CD4-positive, alpha-beta T cell treated with Interleukin-12 subunit alpha and Interleukin-12 subunit beta, for 1 hour (primary cell): ENCODE data around the gene PCBP3.

Experiments
- DNase-seq: peaks from one replicate; pipeline ENCODE4 v3.0.0-alpha.2; 2020

The PCBP3 gene

DNA sequence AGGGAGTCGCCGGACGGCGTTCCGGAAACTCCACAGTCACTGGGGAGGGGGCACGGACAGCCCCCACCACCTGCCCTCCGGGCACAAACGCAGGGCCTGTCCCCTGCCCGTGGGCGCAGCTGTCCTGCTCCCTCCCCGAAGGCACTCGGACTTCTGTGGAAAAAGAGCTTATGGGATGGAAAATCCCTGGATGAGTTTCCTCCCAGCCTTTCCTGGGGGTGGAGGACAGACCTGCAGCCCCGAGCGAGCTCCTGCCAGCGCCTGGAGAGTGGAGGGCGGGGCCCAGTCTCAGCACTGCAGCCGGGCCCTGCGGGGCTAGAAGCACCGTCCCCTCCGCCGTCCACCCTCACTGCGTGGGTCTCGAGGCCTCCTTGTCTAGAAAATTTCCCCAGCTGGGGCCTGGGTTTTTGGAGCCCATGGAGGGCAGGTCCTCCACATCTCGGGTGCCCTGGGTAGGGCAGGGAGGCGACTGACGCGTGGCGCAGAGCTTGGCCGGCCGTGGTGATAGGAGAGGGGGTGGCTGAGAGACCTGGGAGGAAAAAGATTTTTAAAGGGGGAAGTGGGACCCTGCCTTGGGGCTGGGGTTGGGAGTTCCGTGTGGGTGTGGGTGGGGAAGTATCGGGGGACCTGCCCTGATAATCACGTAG, 331.6 kb downstream of the PCBP3 start:
- no peak for DNase-seq

DNA sequence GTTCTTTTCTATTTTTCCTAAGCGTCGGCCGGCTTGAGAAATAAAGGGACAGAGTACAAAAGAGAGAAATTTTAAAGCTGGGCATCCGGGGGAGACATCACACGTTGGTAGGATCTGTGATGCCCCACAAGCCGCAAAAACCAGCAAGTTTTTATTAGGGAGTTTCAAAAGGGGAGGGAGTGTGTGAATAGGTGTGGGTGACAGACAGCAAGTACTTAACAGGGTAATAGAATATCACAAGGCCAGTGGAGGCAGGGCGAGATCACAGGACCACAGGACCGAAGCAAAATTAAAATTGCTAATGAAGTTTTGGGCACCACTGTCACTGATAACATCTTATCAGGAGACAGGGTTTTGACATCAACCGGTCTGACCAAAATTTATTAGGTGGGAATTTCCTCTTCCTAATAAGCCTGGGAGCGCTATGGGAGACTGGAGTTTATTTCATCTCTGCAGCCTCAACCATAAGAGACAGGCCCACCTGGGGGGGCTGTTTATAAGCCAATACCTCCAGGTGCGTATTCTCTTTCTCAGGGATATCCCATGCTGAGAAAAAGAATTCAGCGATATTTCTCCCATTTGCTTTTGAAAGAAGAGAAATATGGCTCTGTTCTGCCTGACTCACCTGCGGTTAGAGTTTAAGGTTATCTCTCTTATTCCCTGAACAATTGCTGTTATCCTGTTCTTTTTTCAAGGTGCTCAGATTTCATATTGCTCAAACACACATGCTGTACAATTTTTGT, 332.3 kb downstream of the PCBP3 start:
- peak; percentile 27 for DNase-seq

DNA sequence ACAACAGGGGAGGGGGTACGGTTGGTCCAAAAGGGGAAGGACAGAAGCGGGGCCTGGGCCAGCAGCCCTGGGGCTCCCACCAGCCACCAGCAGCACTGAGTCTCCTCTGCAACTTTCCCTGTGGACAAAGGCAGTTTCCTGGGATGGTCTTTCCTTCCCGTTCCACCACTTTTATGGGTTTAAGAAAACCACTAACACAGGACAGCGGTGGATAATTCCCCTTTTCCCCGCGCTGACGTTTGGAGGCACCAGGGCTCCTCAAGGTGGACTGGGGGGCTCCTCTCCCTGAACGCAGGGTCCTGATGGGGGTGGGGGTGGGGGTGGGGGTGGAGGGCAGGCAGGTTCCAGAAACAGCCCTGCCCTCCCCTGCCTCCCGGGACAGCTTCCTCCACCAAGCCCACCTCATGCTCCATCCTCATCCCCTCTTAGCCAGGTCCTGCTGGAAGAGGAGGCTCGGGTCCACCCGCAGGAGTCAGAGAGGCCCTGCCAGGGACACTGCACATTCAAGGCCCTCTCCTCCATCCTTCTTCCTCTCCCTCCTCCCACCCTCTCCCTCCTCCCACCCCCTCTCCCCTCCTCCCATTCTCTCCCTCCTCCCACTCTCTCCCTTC, 333.3 kb downstream of the PCBP3 start:
- DNase-seq, result no peak

DNA sequence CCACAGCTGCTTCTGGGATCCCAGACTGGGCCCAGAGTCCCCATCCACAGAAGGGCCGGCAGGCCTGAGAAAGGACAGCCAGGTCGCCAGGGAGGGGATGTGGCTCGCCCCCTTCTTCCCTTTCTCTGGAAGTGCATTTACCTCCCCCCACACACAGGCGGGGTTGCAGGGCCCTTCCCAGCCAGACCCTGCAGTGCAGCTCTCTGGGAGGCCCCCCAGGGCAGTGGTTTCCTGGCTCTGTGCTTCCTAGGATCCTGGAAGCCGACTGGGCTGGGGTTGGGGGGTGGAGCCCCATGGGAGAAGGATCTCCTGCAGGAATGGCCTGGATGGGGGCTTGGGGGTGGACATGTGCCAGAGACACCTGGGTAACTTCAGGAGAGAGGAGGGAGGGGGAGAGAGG, 333.9 kb downstream of the PCBP3 start:
- no peak for DNase-seq

DNA sequence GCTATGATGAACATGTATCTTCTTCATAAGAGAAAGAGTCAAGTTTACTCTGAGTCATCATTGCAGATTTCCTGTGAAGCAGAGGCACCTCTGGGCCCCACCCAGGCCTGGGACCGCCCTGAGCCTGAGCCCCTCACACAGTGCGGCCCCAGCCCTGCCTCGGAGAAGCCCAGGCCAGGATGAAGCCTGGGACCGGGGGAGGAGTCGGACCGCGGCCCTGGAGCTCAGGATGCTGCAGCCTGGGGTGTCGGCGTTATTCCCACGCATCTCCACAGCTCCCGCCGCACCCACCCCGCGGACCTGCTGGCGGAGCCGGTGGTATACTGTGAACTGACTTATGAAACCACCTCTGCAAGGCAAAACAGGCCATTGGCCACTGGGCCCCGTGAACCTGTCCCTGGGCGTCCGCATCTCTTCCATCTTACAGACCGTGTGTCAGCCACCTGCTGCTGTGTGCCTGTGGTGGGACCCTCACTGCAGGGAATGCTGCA, 335.7 kb downstream of the PCBP3 start:
- DNase-seq, result no peak

DNA sequence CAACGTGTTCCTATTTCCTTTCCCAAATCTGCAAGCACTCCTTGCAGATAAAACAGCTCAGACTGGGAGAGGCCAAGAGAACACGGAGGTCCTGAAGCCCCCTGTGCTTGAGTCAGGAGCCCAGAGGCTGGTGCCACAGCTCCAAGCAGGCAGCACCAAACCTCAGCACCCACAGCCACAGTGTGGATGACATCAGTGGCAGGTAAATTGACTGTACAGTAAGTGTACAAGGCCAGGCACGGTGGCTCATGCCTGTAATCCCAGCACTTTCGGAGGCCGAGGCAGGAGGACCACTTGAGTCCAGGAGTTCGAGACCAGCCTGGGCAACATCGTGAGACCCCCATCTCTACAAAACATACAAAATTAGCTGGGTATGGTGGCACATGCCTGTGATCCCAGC, 336.1 kb downstream of the PCBP3 start:
- no peak for DNase-seq

DNA sequence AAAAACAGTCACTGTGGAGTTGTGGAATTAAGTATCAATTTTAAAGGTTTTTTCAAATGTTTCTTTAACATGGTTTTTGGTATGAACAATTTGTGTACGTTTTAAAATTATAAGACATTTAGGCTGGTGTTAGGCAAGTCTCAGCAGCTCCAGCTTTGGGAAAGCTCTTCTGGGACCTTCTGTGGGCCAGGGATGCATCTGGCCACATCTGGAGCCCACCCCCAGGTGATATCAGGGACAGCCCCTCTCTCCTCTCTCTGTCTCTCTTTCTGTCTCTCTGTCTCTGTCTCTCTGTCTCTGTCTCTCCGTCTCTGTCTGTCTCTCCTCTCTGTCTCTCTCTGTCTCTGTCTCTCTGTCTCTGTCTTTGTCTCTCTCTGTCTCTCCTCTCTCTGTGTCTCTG, 336.7 kb downstream of the PCBP3 start:
- no peak for DNase-seq

DNA sequence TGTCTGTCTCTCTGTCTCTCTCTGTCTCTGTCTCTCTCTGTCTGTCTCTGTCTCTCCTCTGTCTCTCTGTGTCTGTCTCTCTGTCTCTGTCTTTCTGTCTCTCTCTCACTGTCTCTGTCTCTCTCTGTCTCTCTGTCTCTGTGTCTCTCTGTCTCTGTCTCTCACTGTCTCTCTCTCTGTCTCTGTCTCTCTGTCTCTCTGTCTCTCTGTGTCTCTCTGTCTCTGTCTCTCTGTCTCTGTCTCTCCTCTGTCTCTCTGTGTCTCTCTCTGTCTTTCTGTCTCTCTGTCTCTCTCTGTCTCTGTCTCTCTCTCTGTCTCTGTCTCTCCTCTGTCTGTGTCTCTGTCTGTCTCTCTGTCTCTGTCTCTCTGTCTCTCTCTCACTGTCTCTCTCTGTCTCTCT, 337.2 kb downstream of the PCBP3 start:
- DNase-seq, result no peak

DNA sequence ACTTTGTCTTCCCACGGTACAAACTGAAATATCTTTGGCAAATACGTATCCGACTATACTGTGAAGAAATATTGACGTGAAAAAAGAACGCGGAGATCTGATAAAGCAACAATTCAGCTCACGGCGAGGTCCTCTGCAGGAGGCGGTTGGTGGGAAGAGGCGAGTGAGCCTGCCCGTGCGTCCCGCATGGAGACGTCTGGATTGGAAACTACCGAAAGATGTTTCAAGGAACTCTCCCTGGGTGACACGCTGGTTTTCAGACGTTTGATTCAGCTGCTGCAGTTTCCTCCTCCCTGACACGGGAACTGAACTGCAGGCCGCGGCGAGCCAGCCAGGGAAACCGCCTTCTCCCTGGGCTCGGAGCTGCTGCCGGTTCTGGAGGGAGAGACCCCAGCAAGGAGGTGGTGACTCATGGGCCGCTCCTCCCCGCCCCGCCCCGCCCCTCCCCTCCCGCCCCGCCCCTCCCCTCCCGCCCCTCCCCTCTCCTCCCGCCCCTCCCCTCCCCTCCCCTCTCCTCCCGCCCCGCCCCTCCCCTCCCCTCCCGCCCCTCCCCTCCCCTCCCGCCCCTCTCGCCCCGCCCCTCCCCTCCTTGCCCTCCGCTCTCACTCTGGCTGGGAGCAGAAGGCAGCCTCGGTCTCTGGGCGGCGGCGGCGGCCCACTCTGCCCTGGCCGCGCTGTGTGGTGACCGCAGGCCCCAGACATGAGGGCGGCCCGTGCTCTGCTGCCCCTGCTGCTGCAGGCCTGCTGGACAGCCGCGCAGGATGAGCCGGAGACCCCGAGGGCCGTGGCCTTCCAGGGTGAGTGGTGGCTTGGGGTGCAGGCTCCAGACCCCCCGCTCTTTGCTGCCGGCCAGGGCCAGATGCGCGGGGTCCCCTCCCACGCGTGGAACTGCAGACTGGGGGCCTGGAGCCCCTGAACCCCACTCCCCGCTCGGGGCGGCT, 337.9 kb downstream of the PCBP3 start, which contains the start of gene COL6A1:
Gene COL6A1 (plus strand): TSS at position 620 of the 941 bp plus-strand sequence. CDS start 81 bp downstream, at position 701.
- DNase-seq, result peak; percentile 58

DNA sequence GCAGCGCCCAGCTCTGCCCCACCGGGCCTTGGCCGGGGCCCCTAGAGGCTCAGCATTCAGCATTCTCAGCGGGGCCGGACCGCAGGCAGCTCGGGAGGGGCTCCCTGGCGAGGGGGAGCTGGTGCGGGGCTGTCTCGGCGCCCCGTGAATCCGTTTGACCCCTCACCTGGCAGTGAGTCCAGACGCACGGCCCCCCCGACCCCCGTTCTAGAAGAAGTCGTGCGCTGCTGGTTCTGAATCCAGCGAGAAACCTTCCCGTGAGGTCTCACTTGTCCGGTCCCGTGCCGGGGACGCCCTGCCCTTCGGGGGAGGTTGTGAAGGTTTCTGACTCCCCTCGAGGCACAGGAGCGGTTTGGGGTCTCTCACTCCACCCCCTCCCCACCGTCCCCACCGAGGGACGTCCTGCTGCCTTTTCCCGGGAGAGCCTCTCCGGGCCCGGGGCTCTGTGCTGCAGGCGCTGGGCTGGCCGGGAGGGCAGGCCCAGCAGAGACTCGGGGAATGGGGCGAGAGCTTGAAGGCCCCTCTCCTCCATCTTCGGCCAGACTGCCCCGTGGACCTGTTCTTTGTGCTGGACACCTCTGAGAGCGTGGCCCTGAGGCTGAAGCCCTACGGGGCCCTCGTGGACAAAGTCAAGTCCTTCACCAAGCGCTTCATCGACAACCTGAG, 338.7 kb downstream of the PCBP3 start:
- no peak for DNase-seq

DNA sequence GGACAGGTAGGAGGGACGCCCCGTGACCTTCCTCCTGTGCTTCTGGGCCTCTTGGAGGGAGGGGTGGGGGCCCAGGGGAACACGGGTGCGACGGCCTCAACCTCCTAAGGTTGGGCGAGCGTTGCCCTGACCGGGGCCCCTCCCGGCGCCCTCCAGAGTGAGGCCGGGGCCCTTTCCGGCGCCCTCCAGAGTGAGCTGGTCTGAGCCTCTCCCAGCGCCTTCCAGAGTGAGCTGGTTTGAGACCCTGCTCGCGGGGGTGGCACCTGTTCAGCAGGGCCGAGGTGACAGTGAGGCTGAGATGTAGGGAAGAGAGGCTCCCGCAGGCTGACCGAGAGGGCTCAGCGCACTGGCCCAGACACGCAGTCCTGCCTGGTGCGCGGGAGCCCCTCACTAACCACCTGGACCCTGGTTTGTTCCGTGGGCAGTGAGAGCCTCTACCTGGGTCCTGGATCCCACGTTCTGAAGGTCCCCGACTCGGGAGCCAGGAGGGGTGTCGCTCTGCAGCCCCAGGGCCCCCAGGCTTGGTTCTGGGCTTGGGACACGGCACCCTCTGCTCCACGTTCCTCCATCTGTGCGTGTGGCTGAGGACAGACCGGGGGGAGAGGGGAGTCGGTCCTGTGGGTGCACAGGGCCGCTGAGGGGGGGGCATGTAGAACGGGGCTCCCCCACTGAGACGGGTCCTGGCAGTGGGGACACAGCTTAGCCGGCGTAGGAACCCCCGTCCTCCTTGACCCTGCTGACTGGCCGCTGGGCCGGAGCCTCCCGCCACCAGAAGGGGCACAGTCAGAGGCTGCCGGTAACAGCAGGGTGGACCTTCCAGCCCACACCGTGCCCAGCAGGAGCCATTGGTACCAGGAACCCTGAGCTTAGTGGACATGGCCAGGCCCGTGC, 339.5 kb downstream of the PCBP3 start:
- DNase-seq, result no peak

DNA sequence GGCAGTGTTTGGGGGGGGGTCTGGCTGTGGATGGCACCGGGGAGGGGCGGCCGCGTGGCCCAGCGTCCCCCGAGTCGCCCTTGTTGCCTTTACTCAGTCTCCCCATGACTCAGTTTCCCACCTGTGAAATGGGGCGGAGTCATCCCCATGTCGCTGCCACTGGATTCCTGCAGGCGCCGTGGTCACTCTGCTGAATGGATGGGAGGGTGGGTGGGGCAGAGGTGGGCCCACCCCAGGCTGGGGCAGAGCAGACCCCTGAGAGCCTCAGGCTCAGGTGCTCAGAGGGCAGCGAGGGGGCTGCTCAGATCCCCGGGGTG, 340.1 kb downstream of the PCBP3 start:
- DNase-seq, result no peak

DNA sequence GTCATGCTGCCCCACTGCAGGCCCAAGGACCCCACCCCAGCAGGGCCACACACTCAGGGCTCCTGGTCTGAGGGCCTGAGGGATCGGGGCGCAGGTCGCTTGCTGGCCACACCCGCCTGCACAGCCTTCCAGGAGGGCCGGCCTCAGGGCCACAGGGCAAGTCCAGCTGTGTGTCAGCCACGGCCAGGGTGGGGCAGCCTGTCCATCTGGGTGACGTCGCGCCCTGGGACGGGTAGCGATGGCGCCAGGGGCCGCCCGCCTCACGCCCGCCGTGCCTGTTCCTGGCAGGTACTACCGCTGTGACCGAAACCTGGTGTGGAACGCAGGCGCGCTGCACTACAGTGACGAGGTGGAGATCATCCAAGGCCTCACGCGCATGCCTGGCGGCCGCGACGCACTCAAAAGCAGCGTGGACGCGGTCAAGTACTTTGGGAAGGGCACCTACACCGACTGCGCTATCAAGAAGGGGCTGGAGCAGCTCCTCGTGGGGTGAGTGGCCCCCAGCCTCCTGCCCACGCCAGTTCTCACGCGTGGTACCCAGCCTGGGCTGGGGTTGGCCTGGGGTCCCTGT, 340.5 kb downstream of the PCBP3 start:
- no peak for DNase-seq

DNA sequence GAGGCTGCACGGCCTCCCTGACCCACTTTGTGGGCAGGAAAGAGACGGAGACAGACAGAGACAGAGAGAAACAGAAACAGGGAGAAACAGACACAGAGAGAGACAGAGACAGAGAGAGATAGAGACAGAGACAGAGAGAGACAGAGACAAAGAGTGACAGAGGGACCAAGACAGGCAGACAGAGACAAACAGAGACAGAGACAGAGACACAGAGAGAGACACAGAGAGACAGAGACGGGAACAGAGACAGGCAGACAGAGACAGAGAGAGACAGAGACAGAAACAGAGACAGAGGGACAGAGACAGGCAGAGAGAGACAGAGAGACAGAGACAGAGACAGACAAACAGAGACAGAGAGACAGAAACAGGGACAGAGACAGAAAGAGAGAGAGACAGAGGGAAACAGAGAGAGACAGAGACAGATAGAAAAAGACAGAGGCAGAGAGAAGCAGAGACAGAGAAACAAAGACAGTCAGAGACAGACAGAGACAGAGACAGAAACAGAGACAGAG, 341.1 kb downstream of the PCBP3 start:
- DNase-seq, result no peak

DNA sequence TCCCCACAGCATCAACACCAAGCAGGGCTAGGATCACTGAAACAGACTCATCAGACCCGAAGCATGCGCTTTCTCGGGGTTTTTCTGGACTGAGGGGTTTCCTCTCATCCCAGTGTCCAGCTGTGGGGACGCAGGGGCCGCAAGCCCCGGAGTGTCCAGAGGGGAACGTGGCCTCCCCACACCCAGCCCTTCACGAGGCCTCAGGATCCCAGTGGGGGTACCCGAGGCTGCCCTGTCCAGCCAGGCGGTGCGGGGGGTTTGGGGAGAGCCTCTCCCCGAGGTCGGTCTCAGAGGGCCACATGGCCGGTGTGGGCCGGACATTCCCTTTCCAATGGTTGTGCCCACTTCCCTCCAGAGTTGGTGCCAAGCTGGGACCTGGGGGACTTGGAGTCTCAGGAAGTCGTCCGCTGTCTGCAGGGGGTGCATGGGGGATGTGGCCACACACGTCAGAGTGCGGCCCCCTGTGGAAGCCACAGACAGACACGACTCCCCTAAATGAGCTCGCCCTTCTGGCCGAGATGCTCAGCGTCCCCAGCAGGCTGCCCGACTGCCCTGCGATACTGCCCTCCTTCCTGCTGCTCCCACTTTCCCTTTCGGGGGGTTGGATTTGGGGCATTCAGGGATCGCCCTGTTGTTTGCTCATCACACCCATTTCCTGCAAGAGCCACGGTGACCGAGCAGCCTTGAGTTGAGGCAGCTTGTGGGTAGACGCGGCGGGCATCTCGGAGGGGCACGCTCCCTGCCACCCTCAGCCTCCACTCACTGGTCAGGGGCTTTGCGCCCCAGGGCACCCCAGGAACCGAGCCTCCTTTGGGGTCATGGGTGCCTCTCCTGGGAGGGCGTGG, 342.2 kb downstream of the PCBP3 start:
- no peak for DNase-seq

DNA sequence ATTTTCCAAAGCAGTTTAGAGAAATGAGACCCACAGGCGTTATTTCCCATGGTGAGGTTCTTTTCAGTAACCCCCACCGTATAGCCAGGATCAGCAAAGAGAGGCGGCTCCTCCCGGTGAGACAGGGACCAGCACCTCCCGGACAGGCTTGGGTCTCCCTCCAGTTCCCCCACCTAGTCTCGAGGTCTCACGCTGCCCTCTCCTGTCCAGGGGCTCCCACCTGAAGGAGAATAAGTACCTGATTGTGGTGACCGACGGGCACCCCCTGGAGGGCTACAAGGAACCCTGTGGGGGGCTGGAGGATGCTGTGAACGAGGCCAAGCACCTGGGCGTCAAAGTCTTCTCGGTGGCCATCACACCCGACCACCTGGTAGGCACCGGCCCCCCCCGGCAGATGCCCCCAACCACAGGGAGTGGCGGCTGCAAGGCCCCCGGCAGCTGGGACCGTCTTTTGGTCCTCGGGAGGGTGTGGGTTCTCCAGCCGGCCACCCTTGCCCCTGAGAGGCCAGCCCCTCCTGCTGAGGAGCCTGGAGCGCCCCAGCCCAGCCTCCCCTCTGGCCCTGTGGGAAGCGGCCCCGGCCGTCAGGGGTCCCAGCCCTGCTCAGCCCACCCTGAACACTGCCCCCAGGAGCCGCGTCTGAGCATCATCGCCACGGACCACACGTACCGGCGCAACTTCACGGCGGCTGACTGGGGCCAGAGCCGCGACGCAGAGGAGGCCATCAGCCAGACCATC, 343.0 kb downstream of the PCBP3 start:
- DNase-seq, result no peak

DNA sequence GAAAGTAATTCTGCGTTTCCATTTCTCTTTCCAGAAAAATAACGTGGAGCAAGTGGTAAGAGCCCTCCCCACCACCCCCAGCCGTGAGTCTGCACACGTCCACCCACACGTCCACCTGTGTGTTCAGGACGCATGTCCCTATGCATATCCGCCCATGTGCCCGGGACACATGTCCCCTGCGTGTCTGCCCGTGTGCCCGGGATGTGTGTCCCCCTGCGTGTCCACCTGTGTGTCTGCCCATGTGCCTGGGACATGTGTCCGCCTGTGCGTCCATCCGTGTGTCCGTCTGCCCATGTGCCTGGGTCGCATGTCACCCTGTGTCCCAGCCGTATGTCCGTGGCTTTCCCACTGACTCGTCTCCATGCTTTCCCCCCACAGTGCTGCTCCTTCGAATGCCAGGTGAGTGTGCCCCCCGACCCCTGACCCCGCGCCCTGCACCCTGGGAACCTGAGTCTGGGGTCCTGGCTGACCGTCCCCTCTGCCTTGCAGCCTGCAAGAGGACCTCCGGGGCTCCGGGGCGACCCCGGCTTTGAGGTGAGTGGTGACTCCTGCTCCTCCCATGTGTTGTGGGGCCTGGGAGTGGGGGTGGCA, 343.7 kb downstream of the PCBP3 start:
- DNase-seq, result no peak
